ENCODE data around the gene SPOCD1.

SPOCD1 gene

DNA sequence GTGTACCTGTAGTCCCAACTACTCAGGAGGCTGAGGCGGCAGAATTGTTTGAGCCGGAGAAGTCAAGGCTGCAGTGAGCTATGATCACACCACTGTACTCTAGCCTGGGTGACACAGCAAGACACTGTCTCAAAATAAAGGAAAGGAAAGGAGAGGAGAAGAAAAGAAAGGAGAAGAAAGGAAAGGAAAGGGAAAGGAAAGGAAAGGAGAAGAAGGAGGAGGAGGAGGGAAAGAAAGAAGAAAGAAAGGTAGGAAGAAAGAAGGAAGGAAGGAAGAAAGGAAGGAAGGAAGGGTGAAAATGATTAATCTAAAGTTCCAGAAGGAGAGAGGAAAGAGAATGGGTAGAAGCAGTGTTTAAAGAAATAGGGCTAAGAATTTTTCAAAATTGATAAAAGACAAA is 12.2 kb downstream of the SPOCD1 start:
- Histone ChIP-seq H2AFZ (ENCODE audit: low read length) (no peak overlapping the region), H3K9ac (ENCODE audit: low read depth, low read length, poor library complexity, severe bottlenecking) (no peak overlapping the region), H3K9me2 (replicated peaks; ENCODE audit: low read depth, low read length) (no peaks in the 10 kb centered on the region), H3K36me3 (ENCODE audit: insufficient read depth, low read length) (no peaks in the 10 kb centered on the region), H3K4me1 (ENCODE audit: insufficient read depth, low read length, poor library complexity, severe bottlenecking) (no peaks in the 10 kb centered on the region), H3K27me3 (ENCODE audit: insufficient read depth, low read length, poor library complexity, severe bottlenecking) (no peaks in the 10 kb centered on the region), H3F3A (ENCODE audit: low read depth) (no peaks in the 10 kb centered on the region), H3K4me3 (ENCODE audit: low read length, poor library complexity, severe bottlenecking) (no peak overlapping the region), H4K20me1 (ENCODE audit: insufficient read depth, low read length, poor library complexity, severe bottlenecking) (no peaks in the 10 kb centered on the region), H3K4me2 (ENCODE audit: low read depth, low read length, poor library complexity, severe bottlenecking) (no peak overlapping the region), H3K79me2 (ENCODE audit: insufficient read depth, low read length) (no peaks in the 10 kb centered on the region), H3K9me3 (ENCODE audit: insufficient read depth, low read depth, low read length) (no peaks in the 10 kb centered on the region)
- TF ChIP-seq EZH2phosphoT487 (IDR thresholded peaks at IDR 0.05; ENCODE audit: borderline replicate concordance), result no peak
- TF ChIP-seq, protein P1, sequence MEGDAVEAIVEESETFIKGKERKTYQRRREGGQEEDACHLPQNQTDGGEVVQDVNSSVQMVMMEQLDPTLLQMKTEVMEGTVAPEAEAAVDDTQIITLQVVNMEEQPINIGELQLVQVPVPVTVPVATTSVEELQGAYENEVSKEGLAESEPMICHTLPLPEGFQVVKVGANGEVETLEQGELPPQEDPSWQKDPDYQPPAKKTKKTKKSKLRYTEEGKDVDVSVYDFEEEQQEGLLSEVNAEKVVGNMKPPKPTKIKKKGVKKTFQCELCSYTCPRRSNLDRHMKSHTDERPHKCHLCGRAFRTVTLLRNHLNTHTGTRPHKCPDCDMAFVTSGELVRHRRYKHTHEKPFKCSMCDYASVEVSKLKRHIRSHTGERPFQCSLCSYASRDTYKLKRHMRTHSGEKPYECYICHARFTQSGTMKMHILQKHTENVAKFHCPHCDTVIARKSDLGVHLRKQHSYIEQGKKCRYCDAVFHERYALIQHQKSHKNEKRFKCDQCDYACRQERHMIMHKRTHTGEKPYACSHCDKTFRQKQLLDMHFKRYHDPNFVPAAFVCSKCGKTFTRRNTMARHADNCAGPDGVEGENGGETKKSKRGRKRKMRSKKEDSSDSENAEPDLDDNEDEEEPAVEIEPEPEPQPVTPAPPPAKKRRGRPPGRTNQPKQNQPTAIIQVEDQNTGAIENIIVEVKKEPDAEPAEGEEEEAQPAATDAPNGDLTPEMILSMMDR (conservative IDR thresholded peaks at IDR 0.05; ENCODE audit: low read length), result no peak

DNA sequence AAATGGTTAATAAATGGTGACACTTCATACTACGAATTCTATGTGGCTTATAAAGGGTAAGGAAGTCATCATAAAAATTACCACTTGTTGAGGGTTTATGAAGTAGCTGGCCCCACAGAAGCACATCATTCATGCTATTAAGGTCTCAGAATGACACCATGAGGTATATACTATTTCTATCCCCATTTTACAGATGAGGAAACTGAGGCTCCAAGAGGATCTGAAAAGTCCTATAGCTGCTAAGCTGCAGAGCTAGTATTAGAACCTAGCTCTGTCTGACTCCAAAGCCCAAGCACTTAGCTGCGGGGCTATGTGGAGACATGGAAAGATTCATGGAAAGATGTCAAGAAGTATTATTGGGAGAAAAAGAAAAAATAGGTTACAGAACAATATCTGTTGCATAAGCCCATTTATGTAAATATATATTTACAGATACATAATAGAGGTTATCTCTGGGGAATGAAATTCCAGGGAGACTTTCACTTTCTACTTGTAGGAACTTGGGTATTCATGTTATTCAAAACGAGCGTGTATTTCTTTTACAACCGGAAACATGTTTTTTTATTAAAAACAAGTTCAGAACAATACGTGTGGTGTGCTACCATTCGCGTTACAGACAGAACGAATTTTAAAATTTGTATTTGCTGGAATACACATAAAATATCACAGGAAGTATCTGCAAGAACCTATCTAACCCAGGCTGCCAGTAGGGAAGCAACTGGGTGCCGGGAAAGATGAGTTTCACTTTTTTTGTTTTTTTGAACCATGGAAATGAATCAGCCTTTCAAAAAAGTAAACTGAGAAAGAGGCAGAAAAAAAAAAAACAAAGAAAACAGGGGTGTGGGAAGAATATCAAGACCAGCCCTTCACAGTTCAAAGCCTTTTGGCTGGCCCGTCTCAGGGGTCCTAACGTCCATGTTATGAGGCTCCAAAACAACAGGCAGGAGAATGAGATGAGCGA is 13.4 kb downstream of the SPOCD1 start:
- Histone ChIP-seq H3K9ac (ENCODE audit: low read depth, low read length, poor library complexity, severe bottlenecking) (peak overlapping the region; percentile 36), H3F3A (ENCODE audit: low read depth) (no peaks in the 10 kb centered on the region)

DNA sequence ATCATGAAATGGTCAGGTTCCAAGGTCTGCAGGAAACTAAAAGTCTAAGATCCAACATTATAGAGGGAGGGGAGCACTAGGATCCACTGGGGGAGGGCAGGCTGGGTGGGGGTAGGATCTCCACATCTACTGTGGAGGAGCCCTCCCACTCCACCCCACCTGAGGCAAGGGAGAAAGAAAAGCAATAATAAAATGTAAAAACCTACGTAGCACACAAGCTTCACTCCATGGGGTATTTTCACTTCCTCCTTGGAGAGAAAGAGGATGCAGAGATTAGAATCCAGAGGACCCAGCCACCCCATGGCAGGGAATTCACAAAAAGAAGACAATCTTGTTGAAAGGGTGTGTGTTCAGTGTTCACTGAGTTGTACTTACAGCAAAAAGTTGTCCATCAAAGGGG is 14.4 kb downstream of the SPOCD1 start:
- Histone ChIP-seq H4K20me1 (ENCODE audit: insufficient read depth, low read length, poor library complexity, severe bottlenecking) (no peaks in the 10 kb centered on the region), H3K79me2 (ENCODE audit: insufficient read depth, low read length) (no peaks in the 10 kb centered on the region), H3K4me1 (ENCODE audit: insufficient read depth, low read length, poor library complexity, severe bottlenecking) (no peaks in the 10 kb centered on the region), H3K4me3 (ENCODE audit: low read length, poor library complexity, severe bottlenecking) (no peak overlapping the region), H3K27me3 (ENCODE audit: insufficient read depth, low read length, poor library complexity, severe bottlenecking) (no peaks in the 10 kb centered on the region), H2AFZ (ENCODE audit: low read length) (no peak overlapping the region), H3K9me3 (ENCODE audit: insufficient read depth, low read depth, low read length) (no peaks in the 10 kb centered on the region), H3F3A (ENCODE audit: low read depth) (no peaks in the 10 kb centered on the region), H3K36me3 (ENCODE audit: insufficient read depth, low read length) (no peaks in the 10 kb centered on the region), H3K4me2 (ENCODE audit: low read depth, low read length, poor library complexity, severe bottlenecking) (no peak overlapping the region), H3K9ac (ENCODE audit: low read depth, low read length, poor library complexity, severe bottlenecking) (no peak overlapping the region), H3K9me2 (replicated peaks; ENCODE audit: low read depth, low read length) (no peaks in the 10 kb centered on the region)
- no peak for TF ChIP-seq EZH2phosphoT487 (IDR thresholded peaks at IDR 0.05; ENCODE audit: borderline replicate concordance)
- TF ChIP-seq, protein P1 (conservative IDR thresholded peaks at IDR 0.05; ENCODE audit: low read length), result no peak

More for the DNA sequence above, 13.4 kb downstream of the SPOCD1 start:
- TF ChIP-seq, protein P1 (conservative IDR thresholded peaks at IDR 0.05; ENCODE audit: low read length), result no peak
- TF ChIP-seq EZH2phosphoT487 (IDR thresholded peaks at IDR 0.05; ENCODE audit: borderline replicate concordance), result no peak
- Histone ChIP-seq H2AFZ (ENCODE audit: low read length) (peak overlapping the region; percentile 24), H3K36me3 (ENCODE audit: insufficient read depth, low read length) (no peaks in the 10 kb centered on the region), H3K27me3 (ENCODE audit: insufficient read depth, low read length, poor library complexity, severe bottlenecking) (no peaks in the 10 kb centered on the region), H3K4me1 (ENCODE audit: insufficient read depth, low read length, poor library complexity, severe bottlenecking) (no peaks in the 10 kb centered on the region), H4K20me1 (ENCODE audit: insufficient read depth, low read length, poor library complexity, severe bottlenecking) (no peaks in the 10 kb centered on the region), H3K79me2 (ENCODE audit: insufficient read depth, low read length) (no peaks in the 10 kb centered on the region), H3K9me2 (replicated peaks; ENCODE audit: low read depth, low read length) (no peaks in the 10 kb centered on the region), H3K4me3 (ENCODE audit: low read length, poor library complexity, severe bottlenecking) (peak overlapping the region; percentile 27), H3K9me3 (ENCODE audit: insufficient read depth, low read depth, low read length) (no peaks in the 10 kb centered on the region), H3K4me2 (ENCODE audit: low read depth, low read length, poor library complexity, severe bottlenecking) (peak overlapping the region; percentile 23)
